ENCODE data around the gene WBP2NL. TPM values are rescaled to one million over a fixed set of nuclear protein-coding genes. Genes with fewer than 3 reads are reported as not detected.

Gene WBP2NL
- total RNA-seq, 1 donor from 2014 or later: 2.0 TPM

DNA sequence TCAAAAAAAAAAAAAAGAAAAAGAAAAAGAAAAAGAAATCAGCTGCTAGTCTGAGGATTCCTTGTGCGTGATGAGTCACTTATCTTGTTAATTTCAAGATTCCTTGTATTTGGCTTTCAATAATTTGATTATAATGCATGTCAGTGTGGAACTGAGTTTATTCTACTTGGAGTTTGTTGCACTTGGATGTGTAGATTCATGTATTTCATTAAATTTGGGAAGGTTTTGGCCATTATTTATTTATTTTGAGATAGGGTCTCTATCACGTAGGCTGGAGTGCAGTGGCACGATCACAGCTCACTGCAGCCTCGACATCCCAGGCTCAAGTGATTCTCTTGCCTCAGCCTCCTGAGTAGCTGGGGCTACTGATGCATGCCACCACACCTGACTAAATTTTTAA is 14.8 kb downstream of the WBP2NL start:
- no peaks in the 10 kb centered on the region for H3K27me3 ChIP-seq
- no peaks in the 10 kb centered on the region for H3K36me3 ChIP-seq
- H3K4me3 ChIP-seq: no peak overlapping the region
- no peaks in the 10 kb centered on the region for H3K4me1 ChIP-seq
- H3K9me3 ChIP-seq: no peaks in the 10 kb centered on the region
- H3K27ac ChIP-seq: no peak overlapping the region
- TF ChIP-seq, protein P1, sequence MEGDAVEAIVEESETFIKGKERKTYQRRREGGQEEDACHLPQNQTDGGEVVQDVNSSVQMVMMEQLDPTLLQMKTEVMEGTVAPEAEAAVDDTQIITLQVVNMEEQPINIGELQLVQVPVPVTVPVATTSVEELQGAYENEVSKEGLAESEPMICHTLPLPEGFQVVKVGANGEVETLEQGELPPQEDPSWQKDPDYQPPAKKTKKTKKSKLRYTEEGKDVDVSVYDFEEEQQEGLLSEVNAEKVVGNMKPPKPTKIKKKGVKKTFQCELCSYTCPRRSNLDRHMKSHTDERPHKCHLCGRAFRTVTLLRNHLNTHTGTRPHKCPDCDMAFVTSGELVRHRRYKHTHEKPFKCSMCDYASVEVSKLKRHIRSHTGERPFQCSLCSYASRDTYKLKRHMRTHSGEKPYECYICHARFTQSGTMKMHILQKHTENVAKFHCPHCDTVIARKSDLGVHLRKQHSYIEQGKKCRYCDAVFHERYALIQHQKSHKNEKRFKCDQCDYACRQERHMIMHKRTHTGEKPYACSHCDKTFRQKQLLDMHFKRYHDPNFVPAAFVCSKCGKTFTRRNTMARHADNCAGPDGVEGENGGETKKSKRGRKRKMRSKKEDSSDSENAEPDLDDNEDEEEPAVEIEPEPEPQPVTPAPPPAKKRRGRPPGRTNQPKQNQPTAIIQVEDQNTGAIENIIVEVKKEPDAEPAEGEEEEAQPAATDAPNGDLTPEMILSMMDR (IDR thresholded peaks at IDR 0.05): no peak
- TF ChIP-seq POLR2AphosphoS5 (IDR thresholded peaks at IDR 0.05; ENCODE audit: insufficient read depth in 1 of 2, low read depth in 1 of 2) (no peak), POLR2A (IDR thresholded peaks at IDR 0.05) (no peak)
- DNase-seq (ENCODE audit: extremely low spot score in 2 of 2): no peak
- intact Hi-C loops (cut with DNase I): no loop called here

DNA sequence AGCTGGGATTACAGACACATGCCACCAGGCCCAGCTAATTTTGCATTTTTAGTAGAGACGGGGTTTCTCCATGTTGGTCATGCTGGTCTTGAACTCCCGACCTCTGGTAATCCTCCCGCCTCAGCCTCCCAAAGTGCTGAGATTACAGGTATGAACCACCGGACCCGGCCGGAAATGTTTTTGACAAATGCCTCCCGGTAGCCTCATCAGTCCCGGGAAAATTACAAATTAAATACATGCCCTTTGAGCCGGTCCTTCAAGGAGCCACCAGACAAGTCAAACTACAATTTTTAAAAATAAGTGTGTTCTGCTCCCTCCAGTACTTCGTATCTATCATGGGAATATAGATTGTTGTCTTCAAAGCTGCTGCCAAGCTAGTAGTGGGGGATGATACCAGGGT is 17.5 kb downstream of the WBP2NL start:
- no peak for DNase-seq (ENCODE audit: extremely low spot score in 2 of 2)
- Histone ChIP-seq H3K4me1 (no peaks in the 10 kb centered on the region), H3K4me3 (no peak overlapping the region), H3K36me3 (no peaks in the 10 kb centered on the region), H3K9me3 (no peaks in the 10 kb centered on the region), H3K27ac (no peak overlapping the region), H3K27me3 (no peaks in the 10 kb centered on the region)
- no peak for TF ChIP-seq POLR2A (IDR thresholded peaks at IDR 0.05)
- no peak for TF ChIP-seq POLR2AphosphoS5 (IDR thresholded peaks at IDR 0.05; ENCODE audit: insufficient read depth in 1 of 2, low read depth in 1 of 2)
- TF ChIP-seq, protein P1 (IDR thresholded peaks at IDR 0.05): no peak
- intact Hi-C loops (cut with DNase I): no loop called here

DNA sequence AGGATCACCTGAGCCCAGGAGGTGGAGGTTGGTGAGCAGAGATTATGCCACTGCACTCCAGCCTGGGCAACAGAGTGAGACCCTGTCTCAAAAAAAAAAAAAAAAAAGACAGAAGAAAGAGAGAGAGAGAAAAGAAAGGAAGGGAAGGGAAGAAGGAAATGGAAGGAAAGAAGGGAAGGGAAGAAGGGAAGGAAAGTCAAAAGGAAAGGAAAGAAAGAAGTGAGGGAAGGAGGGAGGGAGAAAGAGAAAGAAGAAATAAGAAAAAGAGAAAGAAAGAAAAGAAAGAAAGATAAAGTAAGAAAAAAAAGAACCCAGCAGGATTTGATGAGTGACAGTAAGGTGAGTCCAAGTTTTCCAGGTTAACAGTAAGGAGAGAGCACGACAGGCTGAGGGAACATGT is 19.6 kb downstream of the WBP2NL start:
- intact Hi-C loops (cut with DNase I): no loop called here
- H3K36me3 ChIP-seq: no peaks in the 10 kb centered on the region
- no peak overlapping the region for H3K4me3 ChIP-seq
- no peaks in the 10 kb centered on the region for H3K4me1 ChIP-seq
- DNase-seq (ENCODE audit: extremely low spot score in 2 of 2): no peak
- no peak overlapping the region for H3K27ac ChIP-seq
- H3K27me3 ChIP-seq: no peaks in the 10 kb centered on the region
- TF ChIP-seq, protein P1 (IDR thresholded peaks at IDR 0.05): no peak
- TF ChIP-seq POLR2A (IDR thresholded peaks at IDR 0.05) (no peak), POLR2AphosphoS5 (IDR thresholded peaks at IDR 0.05; ENCODE audit: insufficient read depth in 1 of 2, low read depth in 1 of 2) (no peak)
- H3K9me3 ChIP-seq: no peaks in the 10 kb centered on the region

DNA sequence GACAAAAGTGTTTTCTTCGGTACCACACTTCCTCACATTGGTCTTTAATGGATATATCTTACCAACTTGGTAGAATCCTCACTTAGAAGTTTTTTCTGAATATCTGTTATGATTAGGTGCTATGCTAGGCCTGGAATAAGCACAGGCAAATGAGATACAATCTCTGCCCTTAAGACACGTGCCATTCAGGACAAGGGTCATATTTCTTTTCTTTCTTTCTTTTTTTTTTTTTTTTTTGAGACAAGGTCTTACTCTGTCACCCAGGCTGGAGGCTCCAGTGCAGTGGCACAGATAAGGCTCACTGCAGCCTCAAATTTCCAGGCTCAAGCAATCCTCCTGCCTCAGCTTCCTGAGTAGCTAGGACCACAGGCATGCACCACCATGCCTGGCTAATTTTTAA is 23.0 kb downstream of the WBP2NL start:
- no peaks in the 10 kb centered on the region for H3K4me1 ChIP-seq
- no peak overlapping the region for H3K4me3 ChIP-seq
- no peak for DNase-seq (ENCODE audit: extremely low spot score in 2 of 2)
- H3K36me3 ChIP-seq: no peaks in the 10 kb centered on the region
- no peak for TF ChIP-seq POLR2AphosphoS5 (IDR thresholded peaks at IDR 0.05; ENCODE audit: insufficient read depth in 1 of 2, low read depth in 1 of 2)
- H3K27ac ChIP-seq: no peak overlapping the region
- no peaks in the 10 kb centered on the region for H3K27me3 ChIP-seq
- H3K9me3 ChIP-seq: no peaks in the 10 kb centered on the region
- intact Hi-C loops (cut with DNase I): no loop called here

DNA sequence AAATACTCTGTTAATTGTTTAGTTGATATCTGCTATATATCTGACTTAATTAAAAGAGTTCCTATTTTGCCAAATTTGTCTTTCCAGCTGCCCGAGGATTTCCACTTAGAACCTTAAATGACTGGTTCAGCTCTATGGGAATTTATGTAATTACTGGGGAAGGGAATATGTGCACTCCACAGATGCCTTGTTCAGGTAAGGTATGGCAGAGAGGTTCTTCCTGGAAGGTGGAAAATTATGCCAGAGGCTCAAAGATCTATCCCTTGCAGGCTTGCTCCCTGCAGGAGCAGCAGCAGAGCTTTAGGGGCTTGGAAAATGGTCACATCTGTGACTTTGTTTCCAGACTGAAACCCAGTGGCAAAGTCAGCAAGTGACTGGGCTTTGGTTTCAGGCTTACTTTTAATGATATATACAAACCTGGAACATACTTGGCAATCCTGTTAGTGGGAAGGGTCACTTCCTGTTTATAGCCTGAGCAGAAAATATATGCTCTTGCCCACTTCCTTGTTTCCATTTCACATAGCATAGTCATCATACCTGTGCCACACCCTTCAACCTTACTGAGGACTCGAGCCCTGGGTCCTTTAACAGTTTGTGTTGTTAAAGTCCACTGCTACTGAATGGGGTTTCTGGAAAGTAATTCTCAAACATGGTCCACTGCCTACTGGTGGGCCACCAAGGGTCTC is 23.7 kb downstream of the WBP2NL start:
- DNase-seq (ENCODE audit: extremely low spot score in 2 of 2): no peak
- intact Hi-C loops (cut with DNase I): no loop called here

More for the DNA sequence above, 23.7 kb downstream of the WBP2NL start:
- Histone ChIP-seq H3K27ac (no peak overlapping the region), H3K4me3 (no peak overlapping the region), H3K9me3 (no peaks in the 10 kb centered on the region), H3K27me3 (no peaks in the 10 kb centered on the region), H3K36me3 (no peaks in the 10 kb centered on the region), H3K4me1 (no peaks in the 10 kb centered on the region)
- TF ChIP-seq POLR2AphosphoS5 (IDR thresholded peaks at IDR 0.05; ENCODE audit: insufficient read depth in 1 of 2, low read depth in 1 of 2): no peak
- no peak for TF ChIP-seq POLR2A (IDR thresholded peaks at IDR 0.05)
- TF ChIP-seq, protein P1 (IDR thresholded peaks at IDR 0.05): no peak

Data from vagina (tissue), 2 donors.